NCI-H2227 treated with DMSO at 0.1 percent for 48 hours (cell line): Measurements from ENCODE around the gene GPR6.

Experiments
- DNase-seq: peaks from one replicate; lab custom pipeline; 2025; lab: John Stamatoyannopoulos, UW

Gene GPR6

DNA sequence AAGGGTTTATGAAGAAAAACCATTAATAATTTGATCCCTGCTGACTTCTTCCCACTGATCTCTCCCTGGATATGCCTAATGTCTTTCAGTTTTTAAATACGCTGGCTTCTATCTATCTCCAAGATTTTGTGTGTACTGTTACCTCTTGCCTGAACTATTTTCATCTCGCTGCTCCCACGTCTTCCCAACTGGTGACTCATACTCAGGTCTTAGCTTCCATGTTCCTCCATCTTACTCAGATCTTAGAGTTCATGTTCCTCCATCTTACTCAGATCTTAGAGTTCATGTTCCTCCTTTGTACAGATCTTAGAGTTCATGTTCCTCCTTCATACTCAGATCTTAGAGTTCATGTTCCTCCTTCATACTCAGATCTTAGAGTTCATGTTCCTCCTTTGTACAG lies 21.6 kb downstream of the GPR6 start:
- DNase-seq = no peak

DNA sequence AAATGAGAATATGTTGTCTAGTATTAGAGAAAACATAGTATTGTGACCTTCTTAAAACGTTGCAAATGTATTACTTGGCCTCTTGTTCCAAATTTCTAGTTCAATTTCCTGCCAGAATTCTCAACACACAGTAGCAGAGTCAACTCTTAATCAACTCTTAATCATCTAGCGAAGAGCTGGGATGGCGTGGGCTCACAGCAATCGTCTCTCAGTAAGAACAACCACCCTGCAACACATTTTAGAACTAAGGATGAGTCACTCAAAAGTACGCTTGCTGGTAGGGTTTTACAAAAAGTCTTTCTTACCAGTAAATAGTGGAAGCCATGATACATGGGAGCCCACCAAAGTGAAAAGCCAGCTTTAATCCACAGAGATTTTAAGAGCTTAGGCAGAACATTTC lies 24.6 kb downstream of the GPR6 start:
- DNase-seq = no peak

DNA sequence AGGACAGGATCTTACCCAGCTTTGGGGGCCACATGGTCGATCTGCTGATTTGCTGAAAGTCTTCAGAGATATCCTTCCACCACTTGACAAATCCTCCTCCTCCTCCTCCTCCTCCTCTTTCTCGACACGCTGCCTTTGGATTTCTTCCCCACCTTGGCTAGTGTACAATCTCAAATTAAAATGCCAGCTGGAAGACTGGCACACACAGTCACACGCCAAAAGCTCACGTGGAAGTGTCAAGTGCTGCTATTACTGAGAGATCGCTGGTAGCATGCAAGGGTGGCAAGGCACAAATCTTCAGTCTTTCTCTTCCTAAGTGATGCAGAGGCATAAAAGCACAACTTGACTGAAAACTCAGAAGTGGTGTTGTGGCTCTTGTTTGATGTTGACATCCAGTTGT lies 35.3 kb downstream of the GPR6 start:
- DNase-seq = no peak

DNA sequence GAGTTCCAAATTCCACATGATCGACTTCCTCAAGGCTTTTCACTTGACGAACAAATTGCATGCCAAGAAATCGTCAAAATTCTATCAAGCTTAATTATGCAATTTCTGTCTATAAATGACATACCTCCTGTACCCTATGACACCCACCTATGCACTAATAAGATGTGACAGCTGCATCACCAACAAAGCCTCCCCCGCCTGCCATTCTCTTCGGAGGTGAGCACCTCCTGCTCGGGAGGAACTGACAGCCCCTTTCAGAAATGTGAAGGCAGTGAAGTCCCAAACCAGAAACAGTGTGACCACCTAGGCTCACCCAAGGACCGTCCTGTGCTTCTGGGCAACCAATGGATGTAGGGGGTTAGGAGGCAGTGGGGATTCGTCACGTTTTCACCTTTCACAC lies 37.1 kb downstream of the GPR6 start:
- no peak for DNase-seq

DNA sequence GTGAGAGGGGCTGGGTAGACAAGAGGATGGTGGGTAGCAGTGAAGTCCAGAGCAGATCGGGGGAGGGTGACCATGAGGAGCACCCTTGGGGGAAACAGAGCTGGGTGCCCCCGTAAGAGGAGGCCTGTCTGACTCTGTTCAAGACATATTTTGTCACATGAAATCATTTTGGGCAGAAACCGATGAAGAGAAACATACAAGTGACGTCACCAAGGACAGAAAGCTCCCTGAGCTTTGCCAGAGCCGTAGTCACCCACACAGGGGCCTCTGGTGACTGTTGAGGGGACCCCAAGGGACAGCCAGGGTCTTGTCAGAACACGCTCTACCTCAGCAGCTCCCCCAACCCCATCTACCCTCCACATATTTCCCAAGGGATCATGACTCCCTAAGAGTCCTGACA lies 39.2 kb downstream of the GPR6 start:
- DNase-seq = no peak

DNA sequence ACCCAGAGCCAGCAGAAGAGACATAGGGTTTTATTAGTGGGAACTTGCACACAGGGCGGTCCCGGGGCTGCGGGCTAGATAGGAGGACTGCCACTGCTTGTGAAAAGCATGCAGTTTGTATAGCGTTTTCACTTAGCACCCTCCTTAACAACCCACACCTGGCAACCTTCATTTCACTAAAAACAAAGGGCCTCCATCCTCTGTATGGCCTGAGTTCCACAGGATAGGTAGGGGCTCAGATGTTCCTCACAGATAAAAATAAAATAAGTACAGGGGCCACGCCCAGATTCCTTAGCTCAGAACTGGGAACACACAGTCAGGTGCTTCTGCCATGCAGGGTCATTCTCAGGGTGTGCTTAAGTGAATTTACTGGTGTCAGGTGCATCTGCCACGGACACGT lies 39.8 kb downstream of the GPR6 start:
- DNase-seq = no peak

DNA sequence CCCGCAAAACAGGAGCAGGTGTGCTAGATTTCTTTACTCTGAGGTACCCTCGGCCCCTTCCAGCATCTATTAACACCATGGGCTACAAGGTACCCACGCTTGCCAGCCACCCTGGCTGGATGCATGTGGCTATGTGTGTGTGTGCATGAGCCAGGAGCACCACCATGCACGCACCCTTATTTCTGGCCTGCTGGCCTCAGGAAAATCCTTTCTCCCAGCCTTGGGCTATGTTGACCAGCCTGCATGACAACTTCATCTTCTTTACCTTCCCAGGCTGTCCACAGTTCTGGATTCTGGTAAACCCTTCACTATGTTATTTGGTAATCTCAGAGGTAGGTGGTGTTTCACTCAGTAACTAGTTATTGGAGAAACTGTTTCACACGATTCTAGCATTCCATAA lies 40.4 kb downstream of the GPR6 start:
- DNase-seq = no peak

DNA sequence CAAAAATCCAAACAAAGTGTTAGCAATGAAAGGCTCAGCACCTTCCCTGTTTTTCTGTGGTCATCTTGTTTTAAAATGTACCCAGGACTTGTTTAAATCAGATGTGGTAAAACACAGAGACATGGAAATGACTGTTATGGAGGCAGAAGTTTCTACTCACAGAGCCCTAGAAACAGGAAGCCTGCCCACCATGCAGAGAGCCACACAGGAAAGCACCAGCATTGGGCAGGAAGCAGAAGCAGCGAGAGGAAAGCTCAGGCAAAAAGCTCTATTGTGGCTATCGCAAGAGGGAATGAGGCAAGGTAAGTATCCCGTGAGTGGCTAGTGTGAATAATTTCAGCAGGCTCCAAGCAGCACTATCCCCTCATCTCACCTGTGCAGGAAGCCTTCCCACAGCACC lies 42.8 kb downstream of the GPR6 start:
- no peak for DNase-seq

DNA sequence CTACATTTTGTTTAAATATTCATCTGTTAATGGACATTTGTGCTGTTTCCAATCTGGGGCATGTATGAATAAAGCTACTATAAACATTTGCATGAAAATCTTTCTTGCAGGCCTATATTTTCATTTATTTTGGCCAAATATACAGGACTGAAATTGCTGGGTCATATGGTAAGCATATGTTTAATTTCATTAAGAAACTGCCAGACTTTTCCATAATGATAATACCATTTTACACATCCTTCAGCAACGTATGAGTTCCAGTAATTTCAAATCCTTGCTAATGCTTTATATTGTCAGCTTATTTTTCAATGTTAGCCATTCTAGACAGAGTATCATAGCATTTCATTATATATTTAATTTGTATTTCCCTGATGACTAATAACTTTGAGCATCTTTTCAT lies 51.0 kb downstream of the GPR6 start:
- no peak for DNase-seq
